HG03575 (cell line): ENCODE results near the gene IMMP2L.
"Not testable (repeated sequence)": the region's sequence is repeated elsewhere in the genome, so short reads cannot be mapped to it uniquely, and the experiment has no call there.

ENCODE experiments used
- ATAC-seq: cut with Tn5 transposase; IDR thresholded peaks from one replicate; pipeline ENCODE4 v1.9.1; 2021; ENCODE audit not compliant: unreplicated experiment, insufficient number of reproducible peaks, low FRiP score; ENCODE audit errors: extremely low read depth

IMMP2L gene

DNA sequence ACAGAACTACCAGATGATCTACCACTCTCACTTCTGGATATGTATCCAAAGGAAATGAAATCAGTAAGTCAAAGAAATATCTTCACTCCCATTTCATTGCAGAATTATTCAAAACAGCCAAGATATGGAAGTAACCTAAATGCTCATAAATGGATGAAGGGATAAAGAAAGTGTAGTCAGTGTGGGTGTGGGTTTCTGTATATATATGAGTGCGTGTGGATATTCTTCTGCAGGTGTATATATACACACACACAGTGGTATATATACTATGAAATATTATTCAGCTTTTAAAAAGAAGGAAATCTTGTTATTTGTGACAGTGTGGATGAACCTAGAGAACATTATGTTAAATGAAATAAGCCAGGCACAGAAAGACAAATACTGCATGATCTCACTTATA is 48.7 kb downstream of the IMMP2L start:
- ATAC-seq, result no peak

DNA sequence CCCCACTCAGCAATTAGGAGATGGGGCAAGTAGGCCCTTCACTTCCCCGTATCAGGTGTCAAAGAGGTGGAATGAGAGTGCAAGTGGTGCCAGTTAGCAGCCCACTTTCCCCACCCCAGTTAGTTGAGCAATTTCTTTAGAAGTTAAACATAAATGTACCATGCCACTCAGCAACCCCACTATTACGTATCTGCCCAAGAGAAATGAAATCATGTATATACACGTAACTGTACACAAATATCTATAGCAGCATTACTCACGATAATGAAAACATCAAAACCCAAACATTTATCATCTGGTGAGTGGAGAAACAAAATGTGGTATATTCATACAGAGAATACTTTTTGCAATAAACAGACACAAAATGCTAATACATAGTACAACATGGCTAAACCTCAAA is 50.4 kb downstream of the IMMP2L start:
- no peak for ATAC-seq

DNA sequence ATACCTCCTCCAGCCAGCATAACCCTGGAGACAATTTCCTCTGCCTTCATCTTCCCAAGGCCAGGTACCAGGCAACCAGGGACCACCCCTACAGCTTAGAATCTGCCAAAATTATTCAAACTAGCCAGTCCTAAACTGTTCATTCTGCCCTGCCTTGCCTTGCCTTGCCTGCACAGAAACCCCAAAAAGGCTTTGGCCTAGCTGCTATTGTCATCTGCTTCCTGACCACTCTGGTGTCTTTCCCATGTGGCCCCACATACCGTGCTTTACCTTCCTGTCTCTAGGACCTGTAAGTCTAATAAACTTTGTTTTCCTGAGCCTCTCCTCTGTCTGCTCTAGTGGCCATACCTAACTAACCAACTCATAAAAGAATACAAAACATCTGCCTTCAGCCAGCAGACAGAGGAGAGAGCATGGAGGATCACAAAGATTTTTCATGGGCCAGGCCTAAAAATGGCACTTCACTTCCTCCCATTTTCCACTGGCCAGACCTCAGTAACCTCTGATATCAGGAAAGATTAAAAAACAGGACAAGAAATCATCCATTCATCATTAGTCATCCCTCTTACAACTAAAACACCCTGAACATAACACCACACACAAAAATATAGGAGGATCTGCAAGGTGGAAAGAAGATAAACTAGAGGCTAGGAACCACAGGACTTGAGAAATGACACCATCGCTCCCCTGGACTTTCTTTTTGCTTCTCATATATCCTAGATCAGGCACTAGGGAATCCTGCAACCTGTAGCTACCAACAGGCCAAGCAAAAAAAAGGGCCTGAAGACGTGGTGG is 51.5 kb downstream of the IMMP2L start:
- no peak for ATAC-seq

DNA sequence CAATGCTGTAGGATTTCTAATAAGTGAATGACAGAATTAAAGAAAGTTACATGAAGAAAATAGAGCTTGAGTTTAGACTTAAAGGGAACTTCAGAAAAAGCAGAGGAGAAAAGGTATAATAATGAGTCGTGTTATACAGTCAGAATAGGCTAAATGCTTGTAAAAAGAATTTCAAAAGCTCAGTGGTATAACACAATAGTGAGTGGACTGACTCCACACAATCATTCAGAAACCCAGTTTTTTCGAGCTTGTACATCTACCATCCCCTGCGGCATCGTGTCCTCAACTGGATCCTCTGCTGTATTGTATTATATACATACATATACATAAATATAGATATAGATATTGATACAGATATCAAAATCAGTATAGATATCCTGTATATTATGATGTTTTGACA is 52.2 kb downstream of the IMMP2L start:
- ATAC-seq, result no peak

DNA sequence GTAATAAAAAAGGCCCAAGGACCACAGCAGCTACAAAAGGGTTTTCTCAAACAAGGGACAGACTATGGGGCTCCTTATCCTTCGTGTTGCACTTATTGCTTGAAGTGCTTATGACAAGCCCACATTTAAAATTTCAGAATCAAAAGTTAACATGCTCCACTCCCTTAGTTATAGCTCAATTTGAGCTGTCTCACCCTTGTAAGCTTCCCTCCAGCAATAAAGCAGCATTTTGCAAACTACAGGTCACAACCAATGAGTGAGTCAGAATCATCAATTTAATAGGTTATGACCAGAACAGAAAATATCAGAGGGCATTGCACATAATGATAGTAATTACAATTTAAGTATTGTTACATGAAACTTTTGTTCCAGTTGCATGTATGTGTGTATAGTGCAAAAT is 53.0 kb downstream of the IMMP2L start:
- no peak for ATAC-seq

DNA sequence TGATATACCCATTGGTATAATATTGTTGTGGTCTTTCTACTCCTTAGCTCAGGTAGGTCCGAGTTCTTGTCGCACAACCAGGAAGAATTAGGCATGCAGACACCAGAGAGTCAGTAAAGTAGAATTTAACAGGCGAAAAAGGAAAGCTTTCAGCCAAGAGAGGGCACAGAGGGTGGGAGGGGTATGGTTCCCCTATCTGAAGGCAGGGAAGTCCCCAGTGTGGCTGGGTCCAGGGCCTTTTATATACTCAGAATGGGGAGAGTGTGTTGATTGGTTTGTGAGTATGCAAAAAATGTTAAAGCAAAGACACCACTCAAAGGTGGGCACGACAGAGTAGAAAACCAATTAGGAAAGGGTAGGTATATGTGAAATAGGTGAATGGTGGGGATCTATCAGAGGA is 53.9 kb downstream of the IMMP2L start:
- ATAC-seq, result no peak

DNA sequence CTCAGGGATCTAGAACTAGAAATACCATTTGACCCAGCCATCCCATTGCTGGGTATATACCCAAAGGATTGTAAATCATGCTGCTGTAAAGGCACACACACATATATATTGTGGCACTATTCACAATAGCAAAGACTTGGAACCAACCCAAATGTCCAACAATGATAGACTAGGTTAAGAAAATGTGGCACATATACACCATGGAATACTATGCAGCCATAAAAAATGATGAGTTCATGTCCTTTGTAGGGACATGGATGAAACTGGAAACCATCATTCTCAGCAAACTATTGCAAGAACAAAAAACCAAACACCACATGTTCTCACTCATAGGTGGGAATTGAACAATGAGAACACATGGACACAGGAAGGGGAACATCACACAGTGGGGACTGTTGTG is 56.9 kb downstream of the IMMP2L start:
- not testable (repeated sequence) for ATAC-seq

DNA sequence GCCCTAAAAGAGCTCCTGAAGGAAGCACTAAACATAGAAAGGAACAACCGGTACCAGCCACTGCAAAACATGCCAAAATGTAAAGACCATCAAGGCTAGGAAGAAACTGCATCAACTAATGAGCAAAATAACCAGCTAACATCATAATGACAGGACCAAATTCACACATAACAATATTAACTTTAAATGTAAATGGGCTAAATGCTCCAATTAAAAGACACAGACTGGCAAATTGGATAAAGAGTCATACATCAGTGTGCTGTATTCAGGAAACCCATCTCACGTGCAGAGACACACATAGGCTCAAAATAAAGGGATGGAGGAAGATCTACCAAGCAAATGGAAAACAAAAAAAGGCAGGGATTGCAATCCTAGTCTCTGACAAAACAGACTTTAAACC is 60.5 kb downstream of the IMMP2L start:
- ATAC-seq, result not testable (repeated sequence)

DNA sequence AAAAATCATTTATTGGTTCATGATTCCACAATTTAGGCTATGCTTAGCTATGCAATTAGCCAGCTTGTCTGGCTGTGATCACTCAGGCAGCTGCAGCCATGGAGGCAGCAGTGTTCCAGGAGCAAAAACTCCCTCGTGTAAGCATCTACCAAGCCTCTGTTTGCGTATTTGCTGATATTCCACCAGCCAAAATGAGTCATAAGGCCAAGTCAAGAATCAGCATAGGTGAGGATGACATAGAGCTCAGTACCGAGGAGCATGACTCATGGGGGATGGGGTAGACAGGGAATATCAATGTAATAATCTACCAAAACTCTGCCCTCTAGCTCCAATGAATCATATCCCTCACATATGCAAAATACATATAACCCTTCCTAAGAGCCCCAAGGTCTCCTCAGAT is 63.3 kb downstream of the IMMP2L start:
- no peak for ATAC-seq

DNA sequence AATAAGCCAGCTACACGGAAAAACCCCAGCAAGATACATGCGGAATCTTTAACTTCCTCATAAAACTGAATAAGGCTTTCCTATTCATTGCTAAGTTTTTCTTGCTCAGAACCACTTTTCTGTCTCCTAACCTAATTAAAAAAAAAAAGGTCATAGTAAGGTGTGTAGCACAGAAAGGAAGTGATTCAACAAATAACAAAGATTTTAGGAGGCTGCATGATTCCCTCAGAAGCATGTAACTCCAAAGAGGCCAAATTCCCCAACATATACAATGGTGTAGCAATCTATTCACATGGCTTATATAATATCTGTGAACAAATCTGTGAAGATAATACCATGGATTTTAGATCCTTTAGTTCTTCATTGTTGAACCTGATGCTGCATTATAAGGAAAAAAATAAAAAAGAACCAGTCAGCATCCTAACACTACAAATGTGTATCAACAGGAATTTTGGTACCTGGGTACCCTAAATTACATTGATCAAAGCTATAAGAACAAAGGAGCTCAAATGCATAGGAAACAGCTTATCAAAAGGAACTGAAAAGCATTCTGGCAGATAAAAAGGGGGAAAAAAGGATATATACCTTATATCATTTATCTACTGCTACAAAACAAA is 63.8 kb downstream of the IMMP2L start:
- no peak for ATAC-seq

DNA sequence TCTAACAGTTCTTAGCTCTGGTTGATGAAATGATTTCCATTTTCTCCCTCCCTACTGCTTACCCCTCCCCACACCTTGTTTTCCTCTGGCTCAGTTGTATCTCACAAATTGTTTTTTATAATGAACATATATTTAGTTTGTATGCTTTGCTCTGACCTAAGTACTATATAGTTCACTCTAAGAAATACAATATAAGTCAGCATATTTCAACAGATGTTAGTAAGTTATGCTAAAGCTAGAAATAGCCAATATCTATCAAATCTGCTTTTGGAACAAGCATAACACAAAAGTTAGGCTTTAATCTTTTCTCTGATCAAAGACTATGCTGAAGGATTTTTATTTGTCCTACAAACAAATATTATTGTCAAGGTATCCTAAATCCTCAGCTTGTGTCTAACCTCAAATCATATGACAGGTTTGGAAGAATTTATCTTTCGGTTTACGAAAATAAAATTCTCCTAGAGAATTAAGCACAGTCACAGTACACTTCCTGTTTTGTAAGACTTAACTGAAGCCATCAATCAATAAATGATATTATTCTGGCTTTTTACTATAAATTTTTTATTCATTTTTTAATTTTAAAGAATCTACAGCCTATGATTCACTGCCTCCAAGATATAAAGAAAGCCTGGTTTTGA is 67.0 kb downstream of the IMMP2L start:
- ATAC-seq, result no peak

DNA sequence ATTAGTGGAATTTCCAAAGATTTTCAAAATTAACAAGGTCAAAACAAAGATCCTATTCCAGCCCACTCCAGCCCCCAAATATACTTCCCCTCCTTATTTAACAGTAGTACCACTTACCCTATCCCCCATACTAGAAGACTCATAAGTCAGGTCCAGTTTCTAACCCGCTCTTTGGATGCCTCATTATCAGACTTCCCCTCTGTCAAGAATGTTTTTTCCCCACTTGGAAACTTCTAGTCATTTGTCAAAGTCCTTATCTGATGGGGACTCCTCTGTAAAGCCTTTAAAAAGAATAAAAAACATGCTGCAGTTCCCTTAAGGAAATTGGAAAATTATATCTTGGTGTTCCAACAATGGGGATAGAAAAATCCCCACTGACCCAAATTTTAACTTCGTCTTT is 70.1 kb downstream of the IMMP2L start:
- ATAC-seq, result no peak

DNA sequence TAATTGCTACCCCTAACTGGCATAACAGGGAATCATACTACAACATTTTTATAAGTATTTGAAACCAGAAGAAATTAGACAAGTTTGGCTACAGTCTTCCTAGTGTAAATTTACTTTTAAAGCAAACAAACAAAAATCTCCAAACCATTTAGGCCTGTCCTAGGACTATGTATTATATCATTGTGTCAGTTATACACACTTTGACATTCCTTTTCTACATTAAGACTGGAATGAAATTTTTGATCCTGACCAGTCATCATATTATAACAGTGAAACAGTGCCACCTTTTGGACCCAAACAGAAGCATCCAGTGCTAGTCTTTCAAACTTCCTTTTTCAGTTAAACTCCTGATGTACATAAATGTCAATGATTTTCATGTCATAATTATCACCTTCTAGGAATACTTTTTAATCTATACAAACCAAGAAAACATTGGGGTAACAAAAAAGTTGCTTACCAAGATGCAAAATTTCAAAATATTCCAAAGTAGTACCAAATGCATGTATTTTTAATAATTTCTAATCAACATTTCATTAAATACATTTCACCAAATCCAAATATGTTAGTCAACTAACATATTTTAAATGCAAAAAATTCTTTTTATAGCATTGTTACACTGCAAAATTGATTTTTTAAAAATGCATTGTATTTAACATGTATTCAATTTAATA is 75.7 kb downstream of the IMMP2L start:
- peak; percentile 57 for ATAC-seq

DNA sequence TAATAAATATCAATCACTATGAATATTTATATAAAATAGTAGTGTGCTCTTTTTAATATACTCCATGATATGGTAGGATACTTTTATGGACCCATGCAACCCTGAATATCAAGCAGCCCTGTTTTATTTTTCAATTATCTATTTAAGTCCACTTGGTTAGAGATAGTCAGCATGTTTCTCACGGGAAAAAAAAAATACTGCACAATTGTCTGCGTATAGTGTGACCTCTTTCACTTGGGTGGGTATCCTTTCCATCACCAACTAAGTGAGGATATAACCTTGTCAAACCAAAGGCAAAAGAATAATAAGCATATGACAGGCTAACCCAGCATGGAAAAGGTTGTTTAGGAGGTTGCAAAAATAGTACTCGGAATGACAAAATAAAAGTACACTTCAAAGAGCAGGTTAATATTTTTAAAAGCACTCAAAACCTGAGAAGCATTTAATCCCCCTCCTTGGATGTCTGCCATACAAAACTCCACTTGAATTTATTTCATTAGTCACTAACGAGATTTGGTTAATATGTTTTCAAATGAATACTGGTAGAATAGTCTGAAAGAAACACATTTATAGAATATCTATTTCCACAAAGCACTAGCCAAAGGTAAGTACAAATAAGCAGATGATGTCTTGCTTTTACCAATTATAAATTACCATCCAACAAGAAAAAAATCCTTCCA is 76.5 kb downstream of the IMMP2L start:
- ATAC-seq, result no peak

DNA sequence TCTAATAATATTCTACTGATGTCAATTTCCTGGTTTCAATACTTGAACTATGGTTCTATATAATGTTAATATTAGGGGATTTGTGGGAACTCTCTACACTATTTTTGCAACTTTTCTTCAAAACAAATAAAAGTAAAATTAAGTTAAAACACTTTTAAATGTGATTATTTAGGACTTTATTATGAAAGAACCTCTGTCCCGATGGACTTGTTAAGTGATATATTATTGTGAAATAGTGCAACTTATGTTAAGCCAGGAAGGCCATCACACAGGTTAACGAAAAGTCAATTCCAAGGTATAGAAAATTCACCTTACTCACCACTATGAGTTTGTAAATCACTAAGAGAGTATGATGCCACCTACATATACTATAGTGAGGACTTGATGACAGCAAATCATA is 79.2 kb downstream of the IMMP2L start:
- ATAC-seq, result no peak

DNA sequence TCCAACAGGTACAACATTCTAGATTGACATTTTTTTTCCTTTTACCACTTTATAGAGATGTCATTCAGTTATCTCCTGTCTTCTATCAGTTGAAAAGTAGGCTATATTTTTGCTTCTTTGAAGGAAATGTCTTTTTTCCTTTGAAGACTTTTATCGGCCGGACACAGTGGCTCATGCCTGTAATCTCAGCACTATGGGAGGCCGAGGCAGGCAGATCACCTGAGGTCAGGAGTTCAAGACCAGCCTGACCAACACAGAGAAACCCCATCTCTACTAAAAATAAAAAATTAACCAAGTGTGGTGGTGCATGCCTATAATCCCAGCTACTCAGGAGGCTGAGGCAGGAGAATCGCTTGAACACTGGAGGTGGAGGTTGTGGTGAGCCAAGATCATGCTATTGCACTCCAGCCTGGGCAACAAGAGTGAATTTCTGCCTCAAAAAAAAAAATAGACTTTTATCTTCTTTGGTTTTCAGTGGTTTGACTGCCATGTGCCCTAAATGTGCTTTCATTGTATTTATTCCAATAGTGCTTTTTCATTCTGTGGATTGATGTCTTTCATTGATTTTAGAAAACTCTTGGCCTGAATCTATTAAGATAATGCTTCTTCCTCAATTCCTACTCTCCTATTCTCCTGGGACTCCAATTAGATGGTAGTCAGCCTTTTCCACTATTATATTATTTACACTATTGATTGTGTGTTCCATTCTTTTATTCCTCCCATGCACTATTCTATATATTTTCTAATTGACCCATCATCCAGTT is 84.6 kb downstream of the IMMP2L start:
- ATAC-seq, result no peak

DNA sequence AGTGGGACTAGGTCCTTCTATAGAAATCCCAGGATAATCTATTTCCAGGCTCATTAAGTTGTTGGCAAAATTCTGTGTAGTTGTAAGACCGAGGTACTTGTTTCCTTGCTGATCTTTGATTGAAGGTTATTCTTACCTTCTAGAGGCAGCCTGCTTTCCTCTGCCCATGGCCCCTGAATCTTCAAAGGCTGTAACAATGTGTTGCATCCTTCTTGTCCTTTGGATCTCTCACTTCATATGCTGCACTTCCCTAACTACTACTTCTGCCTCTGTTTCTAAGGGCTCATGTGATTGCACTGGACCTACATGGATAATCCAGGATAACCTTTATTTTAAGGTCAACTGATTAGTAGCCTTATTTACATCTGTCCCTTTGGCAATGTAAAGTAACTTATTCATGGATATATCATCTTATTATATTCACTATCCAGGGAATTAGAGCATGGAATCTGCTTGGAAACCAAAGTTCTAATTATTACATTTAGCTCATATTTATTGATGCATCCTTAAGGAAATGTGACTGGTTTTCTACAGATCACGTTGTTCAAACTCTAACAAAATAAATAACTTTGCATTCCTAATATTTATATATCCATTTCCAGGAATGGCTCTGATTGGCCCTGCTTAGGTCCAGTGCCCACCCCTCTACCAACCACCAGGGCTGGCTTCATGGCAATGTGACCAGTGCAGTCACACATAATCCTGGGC is 85.6 kb downstream of the IMMP2L start:
- no peak for ATAC-seq

DNA sequence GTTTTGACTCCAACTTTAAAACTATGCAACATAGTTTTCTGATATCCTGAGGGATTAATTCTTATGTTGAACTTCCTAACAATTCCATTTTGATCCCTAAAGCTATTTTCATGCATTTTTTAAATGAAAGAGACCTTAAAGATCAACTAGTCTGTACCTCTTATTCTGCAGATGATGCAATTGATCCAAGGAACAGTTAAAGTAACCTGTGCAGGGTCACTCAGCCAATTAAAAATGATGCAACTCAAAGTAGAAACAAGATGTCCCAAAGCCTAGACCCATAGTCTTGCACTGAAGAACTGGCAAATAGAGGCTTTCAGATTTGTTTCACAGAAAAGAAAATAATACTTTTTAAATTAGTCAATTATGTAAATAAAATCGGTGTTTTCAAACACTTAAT is 86.3 kb downstream of the IMMP2L start:
- ATAC-seq, result no peak
